A549 (cell line): ENCODE data around the gene ANKRD65. TPM values are rescaled to one million over a fixed set of nuclear protein-coding genes. Genes with fewer than 3 reads are reported as not detected.

ENCODE experiments used
- BCL3 ChIP-seq: fragments of >200 bp; sonication (Bioruptor Twin); formaldehyde crosslinking; IDR thresholded peaks from 3 replicates; pipeline ENCODE4 v1.6.1; 2016
- CTCF ChIP-seq: fragments of >200 bp; sonication (Bioruptor Twin); formaldehyde crosslinking; IDR thresholded peaks from 3 replicates; pipeline ENCODE4 v1.5.1; 2016
- EHMT2 ChIP-seq: fragments of 200-600 bp; sonication (generic); IDR thresholded peaks from 2 replicates; pipeline ENCODE4 v1.6.1; 2016; ENCODE audit warnings: antibody characterized with exemption, low read depth, mild to moderate bottlenecking, moderate library complexity
- ELK1 ChIP-seq: fragments of 150-350 bp; IDR thresholded peaks from 2 replicates; pipeline ENCODE4 v1.6.1; 2014; ENCODE audit warnings: low read depth, mild to moderate bottlenecking, low read length
- HDAC2 ChIP-seq: fragments of 200-600 bp; sonication (generic); IDR thresholded peaks from 2 replicates; pipeline ENCODE4 v1.6.1; 2016
- HOXA7 ChIP-seq: fragments of 250-450 bp; sonication (Bioruptor Pico); IDR thresholded peaks from 2 replicates; pipeline ENCODE4 v1.5.0; 2020; ENCODE audit warnings: mild to moderate bottlenecking, moderate library complexity
- JUNB ChIP-seq: fragments of >200 bp; sonication (Bioruptor Twin); formaldehyde crosslinking; IDR thresholded peaks from 2 replicates; pipeline ENCODE4 v1.6.1; 2016
- KDM5A ChIP-seq: fragments of 200-600 bp; sonication (generic); IDR thresholded peaks from 2 replicates; pipeline ENCODE4 v1.6.1; 2016; ENCODE audit warnings: antibody characterized with exemption, mild to moderate bottlenecking
- MAZ ChIP-seq: fragments of 150-350 bp; IDR thresholded peaks from 2 replicates; pipeline ENCODE4 v1.6.1; 2014; ENCODE audit warnings: antibody characterized with exemption, low read depth, low read length, borderline replicate concordance
- NR3C1 ChIP-seq: fragments of >200 bp; sonication (Bioruptor Twin); formaldehyde crosslinking; IDR thresholded peaks from 3 replicates; pipeline ENCODE4 v1.6.1; 2017
- PBX3 ChIP-seq: IDR thresholded peaks from 2 replicates; pipeline ENCODE4 v1.6.1; 2012
- PHF8 ChIP-seq: fragments of 200-600 bp; sonication (generic); IDR thresholded peaks from 2 replicates; pipeline ENCODE4 v1.6.1; 2016; ENCODE audit warnings: low read depth, mild to moderate bottlenecking, antibody characterized with exemption, moderate library complexity, borderline replicate concordance
- POLR2AphosphoS2 ChIP-seq: conservative IDR thresholded peaks from 2 replicates; pipeline ENCODE4 v1.6.1; 2012; ENCODE audit warnings: low read length, improper control_type of control experiment, inconsistent platforms
- RCOR1 ChIP-seq: fragments of 150-350 bp; IDR thresholded peaks from 2 replicates; pipeline ENCODE4 v1.6.1; 2014; ENCODE audit warnings: antibody characterized with exemption, low read length, low read depth
- REST ChIP-seq: fragments of 200-600 bp; sonication (generic); IDR thresholded peaks from 2 replicates; pipeline ENCODE4 v1.6.1; 2016; ENCODE audit warnings: antibody characterized with exemption, mild to moderate bottlenecking, moderate library complexity
- RFX5 ChIP-seq: fragments of 450-650 bp; IDR thresholded peaks from 2 replicates; pipeline ENCODE4 v1.7.1; 2014; ENCODE audit warnings: antibody characterized with exemption, mild to moderate bottlenecking, moderate library complexity
- USF2 ChIP-seq: fragments of 450-650 bp; IDR thresholded peaks from 2 replicates; pipeline ENCODE4 v1.6.1; 2014; ENCODE audit warnings: antibody characterized with exemption
- polyA plus RNA-seq, 4 experiments: library from polyadenylated mRNA; depleted of rRNA in 3 of 4; stranded (reverse); fragments of >200 nt; fragmentation: RNase III in 1 of 4; extraction: RNeasy Plus Mini Kit Qiagen cat#74134 plus additional on column Dnase treatment in 1 of 4; gene quantifications; 2 replicates in 3 of 4; 3 replicates in 1 of 4; pipeline ENCODE4 v1.2.3, GENCODE V29; 2011 to 2017

Gene ANKRD65
- polyA plus RNA-seq, 2 of the 4 experiments (the other 2 are of a cell fraction) = 0.05 TPM; not detected in 1

- TF ChIP-seq REST = peak; percentile 89
- TF ChIP-seq HOXA7 (CRISPR knock-in tag) = no peak
- no peak for TF ChIP-seq CTCF
- no peak for TF ChIP-seq POLR2AphosphoS2
- TF ChIP-seq KDM5A = peak; percentile 82
- TF ChIP-seq HDAC2 = no peak
- no peak for TF ChIP-seq USF2
- no peak for TF ChIP-seq JUNB
- no peak; the same call in 1 of the 2 replicates for TF ChIP-seq PBX3
- no peak for TF ChIP-seq EHMT2
- no peak for TF ChIP-seq RCOR1
- no peak for TF ChIP-seq BCL3
- peak; percentile 59 for TF ChIP-seq RFX5
- peak; percentile 81 for TF ChIP-seq MAZ
- no peak for TF ChIP-seq NR3C1
- peak; percentile 67; the same call in 1 of the 2 replicates for TF ChIP-seq PHF8
- TF ChIP-seq ELK1 = peak; percentile 51; the same call in 1 of the 2 replicates
- TF ChIP-seq, all 56 proteins: peak for 16
Measured at GRCh38 chr1:1374929-1375662, 46.0 kb downstream of the ANKRD65 start, which contains the start of gene AURKAIP1 (continued).
